ENCODE measurements around the gene TMTC1. TPM values are rescaled to one million over a fixed set of nuclear protein-coding genes. Genes with fewer than 3 reads are reported as not detected.

Gene TMTC1
- total RNA-seq, 1 donor from 2014 or later: 16.1 TPM

DNA sequence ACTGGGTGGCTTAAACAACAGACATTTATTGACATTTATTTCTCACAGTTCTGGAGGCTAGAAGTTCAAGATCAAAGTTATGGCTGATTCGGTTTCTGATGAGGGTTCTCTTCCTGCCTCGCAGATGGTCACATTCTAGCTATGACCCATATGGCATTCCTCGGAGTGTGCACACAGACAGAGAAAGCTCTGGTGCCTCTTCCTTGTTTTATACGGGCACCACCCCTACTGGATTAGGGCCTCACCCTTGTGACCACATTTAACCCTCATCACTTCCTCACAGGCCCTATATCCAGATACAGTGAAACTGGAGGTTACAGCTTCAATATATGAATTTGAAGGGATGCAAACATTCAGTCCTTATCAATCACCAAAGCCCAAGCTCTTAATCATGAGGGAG, 209.2 kb downstream of the TMTC1 start:
- no peaks in the 10 kb centered on the region for H4K20me1 ChIP-seq (ENCODE audit: low read depth)
- no peak overlapping the region for H3K27ac Mint-ChIP-seq
- H3K79me2 ChIP-seq (ENCODE audit: low read depth): no peaks in the 10 kb centered on the region
- H3F3A ChIP-seq (ENCODE audit: low read depth): no peaks in the 10 kb centered on the region
- no peaks in the 10 kb centered on the region for H3K4me1 ChIP-seq
- no peak overlapping the region for H3K4me3 Mint-ChIP-seq
- no peaks in the 10 kb centered on the region for H3K27me3 ChIP-seq
- no peaks in the 10 kb centered on the region for H3K36me3 ChIP-seq
- no peak overlapping the region for H3K27ac ChIP-seq
- no peaks in the 10 kb centered on the region for H3K27me3 Mint-ChIP-seq (ENCODE audit: insufficient read depth, low read depth)
- H3K9me3 Mint-ChIP-seq: no peaks in the 10 kb centered on the region
- no peaks in the 10 kb centered on the region for H3K9me3 ChIP-seq (ENCODE audit: low read depth)
- DNase-seq (ENCODE audit: low spot score): no peak
- no peak overlapping the region for H2AFZ ChIP-seq (replicated peaks)
- peaks cover 3% of the 10 kb centered on the region for H3K4me1 Mint-ChIP-seq
- no peak overlapping the region for H3K9ac ChIP-seq
- TF ChIP-seq EZH2 (IDR thresholded peaks at IDR 0.05) (no peak), EZH2phosphoT487 (IDR thresholded peaks at IDR 0.05) (no peak)
- TF ChIP-seq, protein P1, sequence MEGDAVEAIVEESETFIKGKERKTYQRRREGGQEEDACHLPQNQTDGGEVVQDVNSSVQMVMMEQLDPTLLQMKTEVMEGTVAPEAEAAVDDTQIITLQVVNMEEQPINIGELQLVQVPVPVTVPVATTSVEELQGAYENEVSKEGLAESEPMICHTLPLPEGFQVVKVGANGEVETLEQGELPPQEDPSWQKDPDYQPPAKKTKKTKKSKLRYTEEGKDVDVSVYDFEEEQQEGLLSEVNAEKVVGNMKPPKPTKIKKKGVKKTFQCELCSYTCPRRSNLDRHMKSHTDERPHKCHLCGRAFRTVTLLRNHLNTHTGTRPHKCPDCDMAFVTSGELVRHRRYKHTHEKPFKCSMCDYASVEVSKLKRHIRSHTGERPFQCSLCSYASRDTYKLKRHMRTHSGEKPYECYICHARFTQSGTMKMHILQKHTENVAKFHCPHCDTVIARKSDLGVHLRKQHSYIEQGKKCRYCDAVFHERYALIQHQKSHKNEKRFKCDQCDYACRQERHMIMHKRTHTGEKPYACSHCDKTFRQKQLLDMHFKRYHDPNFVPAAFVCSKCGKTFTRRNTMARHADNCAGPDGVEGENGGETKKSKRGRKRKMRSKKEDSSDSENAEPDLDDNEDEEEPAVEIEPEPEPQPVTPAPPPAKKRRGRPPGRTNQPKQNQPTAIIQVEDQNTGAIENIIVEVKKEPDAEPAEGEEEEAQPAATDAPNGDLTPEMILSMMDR (IDR thresholded peaks at IDR 0.05): no peak
- H3K4me2 ChIP-seq: no peak overlapping the region
- peaks cover 21% of the 10 kb centered on the region for H3K36me3 Mint-ChIP-seq
- no peak overlapping the region for H3K4me3 ChIP-seq

GRCh38 chr12:29572938-29573337, 210.8 kb downstream of the TMTC1 start:
- TF ChIP-seq EZH2phosphoT487 (IDR thresholded peaks at IDR 0.05): no peak
- TF ChIP-seq, protein P1 (IDR thresholded peaks at IDR 0.05): no peak
- H4K20me1 ChIP-seq (ENCODE audit: low read depth): no peaks in the 10 kb centered on the region
- H3F3A ChIP-seq (ENCODE audit: low read depth): no peaks in the 10 kb centered on the region
- no peak overlapping the region for H3K4me2 ChIP-seq
- H3K27ac Mint-ChIP-seq: no peak overlapping the region
- H3K36me3 Mint-ChIP-seq: peaks cover 21% of the 10 kb centered on the region
- no peaks in the 10 kb centered on the region for H3K79me2 ChIP-seq (ENCODE audit: low read depth)
- H3K4me1 Mint-ChIP-seq: peaks cover 17% of the 10 kb centered on the region
- no peaks in the 10 kb centered on the region for H3K4me1 ChIP-seq
- no peak for DNase-seq (ENCODE audit: low spot score)
- H3K9me3 Mint-ChIP-seq: no peaks in the 10 kb centered on the region
- no peaks in the 10 kb centered on the region for H3K9me3 ChIP-seq (ENCODE audit: low read depth)
- H3K27ac ChIP-seq: no peak overlapping the region
- no peaks in the 10 kb centered on the region for H3K36me3 ChIP-seq
- no peak overlapping the region for H3K4me3 Mint-ChIP-seq
- no peaks in the 10 kb centered on the region for H3K27me3 Mint-ChIP-seq (ENCODE audit: insufficient read depth, low read depth)
- H2AFZ ChIP-seq (replicated peaks): no peak overlapping the region
- no peaks in the 10 kb centered on the region for H3K27me3 ChIP-seq
- H3K4me3 ChIP-seq: no peak overlapping the region
- H3K9ac ChIP-seq: no peak overlapping the region

DNA sequence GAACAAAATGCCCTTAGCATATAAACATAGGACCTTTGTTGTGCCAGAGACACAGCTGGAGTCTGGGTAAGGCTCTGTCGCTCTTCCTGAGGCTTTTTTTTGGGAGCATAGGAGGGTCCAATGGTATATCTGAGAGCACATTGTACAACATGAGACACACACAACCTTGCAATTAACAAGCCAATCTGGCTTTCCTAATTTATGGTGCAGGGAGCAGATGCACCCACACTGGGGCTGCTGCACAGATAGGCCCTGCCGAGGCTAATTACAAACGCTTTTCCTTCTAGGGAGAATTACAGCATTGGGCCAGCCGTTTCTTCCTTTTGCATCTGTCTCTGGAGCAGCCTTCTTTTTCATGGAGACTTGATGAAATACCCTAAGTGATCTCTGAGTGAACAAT, 211.3 kb downstream of the TMTC1 start:
- Mint-ChIP-seq H3K27ac (no peak overlapping the region), H3K36me3 (peaks cover 20% of the 10 kb centered on the region), H3K27me3 (ENCODE audit: insufficient read depth, low read depth) (no peaks in the 10 kb centered on the region), H3K9me3 (no peaks in the 10 kb centered on the region), H3K4me3 (no peak overlapping the region), H3K4me1 (peaks cover 19% of the 10 kb centered on the region)
- Histone ChIP-seq H2AFZ (replicated peaks) (no peak overlapping the region), H4K20me1 (ENCODE audit: low read depth) (no peaks in the 10 kb centered on the region), H3F3A (ENCODE audit: low read depth) (no peaks in the 10 kb centered on the region), H3K27me3 (no peaks in the 10 kb centered on the region), H3K4me2 (no peak overlapping the region), H3K4me1 (no peaks in the 10 kb centered on the region), H3K4me3 (no peak overlapping the region), H3K79me2 (ENCODE audit: low read depth) (no peaks in the 10 kb centered on the region), H3K27ac (no peak overlapping the region), H3K36me3 (no peaks in the 10 kb centered on the region), H3K9me3 (ENCODE audit: low read depth) (no peaks in the 10 kb centered on the region), H3K9ac (no peak overlapping the region)
- no peak for DNase-seq (ENCODE audit: low spot score)
- TF ChIP-seq, protein P1 (IDR thresholded peaks at IDR 0.05): no peak
- no peak for TF ChIP-seq EZH2 (IDR thresholded peaks at IDR 0.05)
- TF ChIP-seq EZH2phosphoT487 (IDR thresholded peaks at IDR 0.05): no peak
